ENCODE results near the gene MOAP1.

DNA sequence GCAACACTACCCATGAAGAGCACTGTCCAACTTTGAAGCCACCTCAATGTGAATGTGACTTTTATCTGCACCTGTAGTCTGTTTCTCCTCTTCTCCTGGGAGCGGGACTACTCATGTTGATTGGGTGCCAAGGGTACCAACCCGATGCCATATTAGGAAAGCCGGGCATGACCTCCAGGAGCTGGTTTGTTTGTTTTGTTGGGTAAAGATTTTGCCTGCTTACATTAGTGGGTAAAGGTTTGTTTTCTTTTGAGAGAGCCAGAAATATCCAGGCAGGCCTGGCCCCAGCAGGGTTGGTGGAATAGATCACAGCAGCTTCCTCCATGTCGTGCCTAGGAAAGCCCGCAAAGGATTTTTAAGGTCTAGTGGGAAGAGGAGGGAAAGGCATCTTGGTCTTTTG, 49.3 kb downstream of the MOAP1 start:
- TF ChIP-seq NFATC4 (CRISPR knock-in tag; IDR thresholded peaks at IDR 0.05) = no peak
- TF ChIP-seq, protein P1, sequence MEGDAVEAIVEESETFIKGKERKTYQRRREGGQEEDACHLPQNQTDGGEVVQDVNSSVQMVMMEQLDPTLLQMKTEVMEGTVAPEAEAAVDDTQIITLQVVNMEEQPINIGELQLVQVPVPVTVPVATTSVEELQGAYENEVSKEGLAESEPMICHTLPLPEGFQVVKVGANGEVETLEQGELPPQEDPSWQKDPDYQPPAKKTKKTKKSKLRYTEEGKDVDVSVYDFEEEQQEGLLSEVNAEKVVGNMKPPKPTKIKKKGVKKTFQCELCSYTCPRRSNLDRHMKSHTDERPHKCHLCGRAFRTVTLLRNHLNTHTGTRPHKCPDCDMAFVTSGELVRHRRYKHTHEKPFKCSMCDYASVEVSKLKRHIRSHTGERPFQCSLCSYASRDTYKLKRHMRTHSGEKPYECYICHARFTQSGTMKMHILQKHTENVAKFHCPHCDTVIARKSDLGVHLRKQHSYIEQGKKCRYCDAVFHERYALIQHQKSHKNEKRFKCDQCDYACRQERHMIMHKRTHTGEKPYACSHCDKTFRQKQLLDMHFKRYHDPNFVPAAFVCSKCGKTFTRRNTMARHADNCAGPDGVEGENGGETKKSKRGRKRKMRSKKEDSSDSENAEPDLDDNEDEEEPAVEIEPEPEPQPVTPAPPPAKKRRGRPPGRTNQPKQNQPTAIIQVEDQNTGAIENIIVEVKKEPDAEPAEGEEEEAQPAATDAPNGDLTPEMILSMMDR (IDR thresholded peaks at IDR 0.05) = no peak
- no peak for TF ChIP-seq NR2C2 (CRISPR knock-in tag; IDR thresholded peaks at IDR 0.05)
- TF ChIP-seq, protein P2, sequence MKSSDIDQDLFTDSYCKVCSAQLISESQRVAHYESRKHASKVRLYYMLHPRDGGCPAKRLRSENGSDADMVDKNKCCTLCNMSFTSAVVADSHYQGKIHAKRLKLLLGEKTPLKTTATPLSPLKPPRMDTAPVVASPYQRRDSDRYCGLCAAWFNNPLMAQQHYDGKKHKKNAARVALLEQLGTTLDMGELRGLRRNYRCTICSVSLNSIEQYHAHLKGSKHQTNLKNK (CRISPR knock-in tag; IDR thresholded peaks at IDR 0.05) = no peak
- no peak for TF ChIP-seq TP53 (CRISPR knock-in tag; IDR thresholded peaks at IDR 0.05)
- TF ChIP-seq, protein P3, sequence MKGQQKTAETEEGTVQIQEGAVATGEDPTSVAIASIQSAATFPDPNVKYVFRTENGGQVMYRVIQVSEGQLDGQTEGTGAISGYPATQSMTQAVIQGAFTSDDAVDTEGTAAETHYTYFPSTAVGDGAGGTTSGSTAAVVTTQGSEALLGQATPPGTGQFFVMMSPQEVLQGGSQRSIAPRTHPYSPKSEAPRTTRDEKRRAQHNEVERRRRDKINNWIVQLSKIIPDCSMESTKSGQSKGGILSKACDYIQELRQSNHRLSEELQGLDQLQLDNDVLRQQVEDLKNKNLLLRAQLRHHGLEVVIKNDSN (CRISPR knock-in tag; IDR thresholded peaks at IDR 0.05) = no peak
- TF ChIP-seq NFE2L1 (CRISPR knock-in tag; IDR thresholded peaks at IDR 0.05) = no peak
- no peak for TF ChIP-seq JUN (CRISPR knock-in tag; IDR thresholded peaks at IDR 0.05)
- no peak for TF ChIP-seq SP1 (CRISPR knock-in tag; conservative IDR thresholded peaks at IDR 0.05)
- TF ChIP-seq ZNF423 (CRISPR knock-in tag; IDR thresholded peaks at IDR 0.05) = no peak
